HepG2 (cell line): Measurements from ENCODE around the gene POU2F1. TPM values are rescaled to one million over a fixed set of nuclear protein-coding genes. Genes with fewer than 3 reads are reported as not detected.

Experiments used
- ATAC-seq: fragments of 200-7000 bp; cut with Tn5 transposase; 3 replicates; pipeline ENCODE4 v1.9.1; 2020; ENCODE audit warnings: mild to moderate bottlenecking, moderate library complexity
- BruUV-seq: library from RNA; stranded (reverse); fragments of 400-500 nt; replicated peaks from 2 replicates; lab custom pipeline; 2021; lab: Mats Ljungman, UMichigan
- CTCF ChIA-PET: fragments of 300-600 bp; formaldehyde crosslinking; extraction: SDS; loops from one replicate; lab custom pipeline; 2021; ENCODE audit warnings: low total read pairs, inconsistent platforms, low intra/inter-chr PET ratio; lab: Yijun Ruan, JAX
- POLR2A ChIA-PET: fragments of 350-600 bp; sonication (Branson Sonifier 250); formaldehyde crosslinking; loops from one replicate; lab custom pipeline; 2020; ENCODE audit warnings: antibody characterized with exemption, inconsistent platforms; lab: Yijun Ruan, JAX
- DNase-seq: peaks from one replicate; pipeline ENCODE4 v3.0.0-alpha.2; 2015; ENCODE audit warnings: low spot score
- FAIRE-seq: peaks from 3 replicates; lab custom pipeline; 2011; peaks lifted over from hg19 to GRCh38; lab: Jason Lieb, UNC
- H2AFZ ChIP-seq: one replicate; pipeline ENCODE4 v1.6.1; 2011; ENCODE audit warnings: low read length, inconsistent platforms
- H3K27ac ChIP-seq: fragments of 300-600 bp; 3 replicates; pipeline ENCODE4 v1.8.0; 2011; ENCODE audit warnings: mixed run types, mild to moderate bottlenecking, mixed read lengths, low read length, inconsistent platforms; ENCODE audit not compliant: insufficient read depth; ENCODE audit errors: extremely low read length
- H3K27me3 ChIP-seq, 2 experiments: fragments of 200-600 bp in 1 of 2; 2 replicates in 1 of 2; 3 replicates in 1 of 2; pipeline versions ENCODE4 v1.6.0 to v1.8.0; 2011; ENCODE audit warnings: low read length in 2 of 2, mild to moderate bottlenecking in 2 of 2, moderate library complexity in 2 of 2, inconsistent platforms in 1 of 2; ENCODE audit not compliant: insufficient read depth in 2 of 2, control insufficient read depth in 1 of 2
- H3K36me3 ChIP-seq, 2 experiments: fragments of 200-600 bp in 1 of 2; replicated peaks in 1 of 2; 2 replicates in 1 of 2; 3 replicates in 1 of 2; pipeline versions ENCODE4 v1.5.1 to v1.8.0; 2011; ENCODE audit warnings: low read length in 2 of 2, inconsistent platforms in 1 of 2; ENCODE audit not compliant: insufficient read depth in 2 of 2, control insufficient read depth in 1 of 2
- H3K4me1 ChIP-seq: 2 replicates; pipeline ENCODE4 v1.5.1; 2012; ENCODE audit warnings: low read length, inconsistent platforms; ENCODE audit not compliant: insufficient read depth
- H3K4me2 ChIP-seq: 2 replicates; pipeline ENCODE4 v1.6.0; 2011; ENCODE audit warnings: low read depth, low read length, inconsistent platforms
- H3K4me3 ChIP-seq, 3 experiments: fragments of 200-600 bp in 1 of 3; sonication (generic), shearing (Covaris generic) in 1 of 3; replicated peaks in 1 of 3; 2 replicates each; pipeline ENCODE4 v1.5.1; 2011 to 2016; ENCODE audit warnings: low read length in 3 of 3, inconsistent platforms in 2 of 3, low read depth in 2 of 3, mild to moderate bottlenecking in 2 of 3, control low read depth in 1 of 3, mixed read lengths in 1 of 3; ENCODE audit not compliant: insufficient read depth in 1 of 3
- H3K79me2 ChIP-seq: one replicate; pipeline ENCODE4 v1.6.1; 2011; ENCODE audit warnings: low read length, inconsistent platforms; ENCODE audit not compliant: insufficient read depth
- H3K9ac ChIP-seq: 2 replicates; pipeline ENCODE4 v1.6.0; 2011; ENCODE audit warnings: mild to moderate bottlenecking, low read depth, low read length, inconsistent platforms; ENCODE audit not compliant: insufficient read depth
- H3K9me3 ChIP-seq: 2 replicates; pipeline ENCODE4 v1.5.1; 2012; ENCODE audit warnings: mild to moderate bottlenecking, low read length
- H4K20me1 ChIP-seq: 2 replicates; pipeline ENCODE4 v1.6.0; 2011; ENCODE audit warnings: inconsistent platforms, mild to moderate bottlenecking, low read length, moderate library complexity; ENCODE audit not compliant: insufficient read depth
- ATF3 ChIP-seq: sonication (generic); formaldehyde crosslinking; IDR thresholded peaks from 2 replicates; pipeline ENCODE4 v1.4.0; 2020; ENCODE audit warnings: missing genetic modification reagents
- E2F5 ChIP-seq: sonication (generic); formaldehyde crosslinking; conservative IDR thresholded peaks from 2 replicates; pipeline ENCODE4 v1.4.0; 2020; ENCODE audit warnings: missing genetic modification reagents
- GATAD2A ChIP-seq: IDR thresholded peaks from 2 replicates; pipeline ENCODE4 v1.6.1; 2016
- KAT8 ChIP-seq: IDR thresholded peaks from 2 replicates; pipeline ENCODE4 v1.6.1; 2016; ENCODE audit warnings: missing genetic modification reagents, missing compliant biosample characterization
- MATR3 ChIP-seq: sonication (generic); formaldehyde crosslinking; IDR thresholded peaks from 2 replicates; pipeline ENCODE4 v1.4.0; 2020; ENCODE audit warnings: missing genetic modification reagents
- MYC ChIP-seq: sonication (generic); formaldehyde crosslinking; IDR thresholded peaks from 2 replicates; pipeline ENCODE4 v1.9.0; 2021; ENCODE audit warnings: missing genetic modification reagents, borderline replicate concordance
- RORA ChIP-seq: sonication (generic); formaldehyde crosslinking; IDR thresholded peaks from 2 replicates; pipeline ENCODE4 v1.5.0; 2020; ENCODE audit warnings: mild to moderate bottlenecking, missing genetic modification reagents, moderate library complexity
- YEATS4 ChIP-seq: sonication (generic); formaldehyde crosslinking; IDR thresholded peaks from 2 replicates; pipeline ENCODE4 v1.4.0; 2020; ENCODE audit warnings: missing genetic modification reagents, borderline replicate concordance
- ZNF17 ChIP-seq: sonication (generic); formaldehyde crosslinking; IDR thresholded peaks from 2 replicates; pipeline ENCODE4 v1.5.0; 2020; ENCODE audit warnings: mild to moderate bottlenecking, missing genetic modification reagents
- ZNF329 ChIP-seq: sonication (generic); formaldehyde crosslinking; IDR thresholded peaks from 2 replicates; pipeline ENCODE4 v1.9.0; 2021; ENCODE audit warnings: low read depth, mild to moderate bottlenecking, missing genetic modification reagents
- ZNF800 ChIP-seq: sonication (generic); formaldehyde crosslinking; IDR thresholded peaks from 2 replicates; pipeline ENCODE4 v1.4.0; 2020; ENCODE audit warnings: missing genetic modification reagents
- ZSCAN20 ChIP-seq: sonication (generic); formaldehyde crosslinking; IDR thresholded peaks from 2 replicates; pipeline ENCODE4 v1.4.0; 2020; ENCODE audit warnings: missing genetic modification reagents, mild to moderate bottlenecking, borderline replicate concordance
- ZSCAN25 ChIP-seq: sonication (generic); formaldehyde crosslinking; IDR thresholded peaks from 2 replicates; pipeline ENCODE4 v1.8.0; 2022; ENCODE audit warnings: mild to moderate bottlenecking, missing genetic modification reagents
- whole genome bisulfite sequencing: methylation state at CpG from one replicate; pipeline ENCODE4 v1.1.6; 2017; ENCODE audit warnings: low lambda C conversion rate; 5-methylcytosine and 5-hydroxymethylcytosine counted together
- in situ Hi-C: cut with HindIII; loops from 2 replicates; pipeline ENCODE4 v1.10.0; 2017; ENCODE audit warnings: low pct_unique_long_range_greater_than_20kb; ENCODE audit not compliant: extremely low pct_ligation_motif_present
- intact Hi-C: fragments of 100-400 bp; cut with micrococcal nuclease; formaldehyde crosslinking; loops from one replicate; pipeline ENCODE4 v1.10.0; 2022; ENCODE audit not compliant: unreplicated experiment
- polyA plus RNA-seq, 8 experiments: library from polyadenylated mRNA; depleted of rRNA in 3 of 8; stranded (reverse) in 7 of 8; unstranded in 1 of 8; fragments of >200 nt; fragmentation: Illumina TruSeq in 4 of 8; extraction: Trizol in 4 of 8; gene quantifications; 2 replicates each; pipeline versions ENCODE4 v1.2.1 to v1.2.3, GENCODE V29; 2011 to 2016; ENCODE audit warnings: low read depth in 4 of 8, missing spikeins in 1 of 8, mixed read lengths in 1 of 8; ENCODE audit not compliant: insufficient read depth in 1 of 8
- total RNA-seq, 5 experiments: library from RNA; depleted of rRNA; stranded (reverse); fragments of >200 nt; fragmentation: Illumina TruSeq; extraction: Trizol; gene quantifications; 2 replicates each; pipeline ENCODE4 v1.2.3, GENCODE V29; 2016; ENCODE audit warnings: low read depth in 1 of 5

Gene POU2F1
- total and polyA plus RNA-seq, 2 of the 13 experiments (the other 11 are each of a cell fraction or from before 2014, with no cell fraction given): 10.2 to 13.0 TPM

- ATAC-seq: no peak
- no peak overlapping the region for H2AFZ ChIP-seq
- H3K36me3 ChIP-seq: no peaks in the 10 kb centered on the region
- in situ Hi-C loops: loop anchor here (25.0 kb wide), 1 partner anchor 264 kb away; no protein-coding TSS in a partner anchor
- peaks cover 5% of the 10 kb centered on the region for H3K4me1 ChIP-seq
- H3K9me3 ChIP-seq: no peaks in the 10 kb centered on the region
- H3K9ac ChIP-seq: no peak overlapping the region
- H3K27me3 ChIP-seq: no peaks in the 10 kb centered on the region
- H4K20me1 ChIP-seq: no peaks in the 10 kb centered on the region
- no peak for FAIRE-seq
- H3K4me3 ChIP-seq: no peak overlapping the region
- DNase-seq: no peak
- POLR2A ChIA-PET: no interaction called here
- 94% methylated on average over 7 of the region's 12 CpGs for WGBS
- CTCF ChIA-PET: no interaction called here
- TF ChIP-seq E2F5 (CRISPR knock-in tag): no peak
- TF ChIP-seq ZNF800 (CRISPR knock-in tag): no peak
- no peak for TF ChIP-seq RORA (CRISPR knock-in tag)
- peaks cover 45% of the 10 kb centered on the region for H3K79me2 ChIP-seq
- H3K4me2 ChIP-seq: no peak overlapping the region
- no TSS peak for BruUV-seq
- intact Hi-C loops: no loop called here
- no peak overlapping the region for H3K27ac ChIP-seq
Observed at GRCh38 chr1:167273027-167273800, 52.5 kb downstream of the POU2F1 start.

GRCh38 chr1:167274061-167274460, 53.4 kb downstream of the POU2F1 start:
- Histone ChIP-seq H3K79me2 (peaks cover 41% of the 10 kb centered on the region), H3K27ac (no peak overlapping the region), H3K9ac (no peak overlapping the region), H3K9me3 (no peaks in the 10 kb centered on the region), H3K4me1 (no peaks in the 10 kb centered on the region), H3K4me2 (no peak overlapping the region), H3K27me3 (no peaks in the 10 kb centered on the region), H2AFZ (no peak overlapping the region), H4K20me1 (no peaks in the 10 kb centered on the region), H3K4me3 (no peak overlapping the region), H3K36me3 (no peaks in the 10 kb centered on the region)
- intact Hi-C loops (no loop called here), in situ Hi-C loops (loop anchor here (25.0 kb wide), 1 partner anchor 263 kb away; no protein-coding TSS in a partner anchor)
- FAIRE-seq: no peak
- no peak for DNase-seq
- no TSS peak for BruUV-seq
- CTCF ChIA-PET: no interaction called here
- 96% methylated on average over 1 of the region's 1 CpG for WGBS
- ATAC-seq: no peak
- TF ChIP-seq ZNF329 (CRISPR knock-in tag) (no peak), ZSCAN25 (CRISPR knock-in tag) (no peak), ZNF17 (CRISPR knock-in tag) (no peak), GATAD2A (no peak), MATR3 (CRISPR knock-in tag) (no peak), KAT8 (CRISPR knock-in tag) (no peak), ZSCAN20 (CRISPR knock-in tag) (no peak), MYC (CRISPR knock-in tag) (no peak), ATF3 (CRISPR knock-in tag) (no peak), YEATS4 (CRISPR knock-in tag) (no peak)
- POLR2A ChIA-PET: no interaction called here
